Neural progenitor cell (in vitro differentiated cells): ENCODE data around the gene C19orf67.

Experiments used
- CTCF ChIP-seq: fragments of 200-600 bp; sonication (generic); IDR thresholded peaks from 2 replicates; pipeline ENCODE4 v1.5.1; 2017; ENCODE audit warnings: antibody characterized with exemption, mild to moderate bottlenecking
- EZH2 ChIP-seq: fragments of 200-600 bp; sonication (generic); IDR thresholded peaks from 2 replicates; pipeline ENCODE4 v1.6.1; 2017; ENCODE audit warnings: antibody characterized with exemption, mild to moderate bottlenecking, moderate library complexity

- TF ChIP-seq EZH2 (peak; percentile 43), CTCF (no peak)
Observed at GRCh38 chr19:14056741-14057356, 28.7 kb downstream of the C19orf67 start.
